Measurements from ENCODE around the gene TSR3. TPM values are rescaled to one million over a fixed set of nuclear protein-coding genes. Genes with fewer than 3 reads are reported as not detected.

The TSR3 gene
- polyA plus RNA-seq, 3 donors: 23.2 to 73.1 (median 48.2) TPM

GRCh38 chr16:1379304-1380076, 27.8 kb upstream of the TSR3 start:
- DNase-seq: peak; percentile 23 to 62 (median 33)
- H4K20me1 ChIP-seq (ENCODE audit: insufficient read depth, low read length): peaks cover 90% of the 10 kb centered on the region
- 5% methylated on average over 70 of the region's 95 CpGs for WGBS (ENCODE audit: insufficient coverage)
- H3K27ac ChIP-seq (ENCODE audit: low read depth in 1 of 2, low read length in 2 of 2): no peak overlapping the region
- H3K4me2 ChIP-seq (replicated peaks; ENCODE audit: extremely low read depth, low read length, poor library complexity, severe bottlenecking): peak overlapping the region; percentile 91
- Mint-ChIP-seq H3K4me3 (peak overlapping the region; percentile 67 to 75), H3K36me3 (peaks cover 40 to 81% of the 10 kb centered on the region in 2 donors), H3K27ac (peak overlapping the region in 5 of 7 donors; percentile 20 to 72 (median 59)), H3K27me3 (ENCODE audit: low read depth in 3 of 3) (peaks cover 1 to 3% (median 2%) of the 10 kb centered on the region in 3 donors), H3K4me1 (peaks cover 17% of the 10 kb centered on the region), H3K9me3 (no peaks in the 10 kb centered on the region)
- TF ChIP-seq, protein P1, sequence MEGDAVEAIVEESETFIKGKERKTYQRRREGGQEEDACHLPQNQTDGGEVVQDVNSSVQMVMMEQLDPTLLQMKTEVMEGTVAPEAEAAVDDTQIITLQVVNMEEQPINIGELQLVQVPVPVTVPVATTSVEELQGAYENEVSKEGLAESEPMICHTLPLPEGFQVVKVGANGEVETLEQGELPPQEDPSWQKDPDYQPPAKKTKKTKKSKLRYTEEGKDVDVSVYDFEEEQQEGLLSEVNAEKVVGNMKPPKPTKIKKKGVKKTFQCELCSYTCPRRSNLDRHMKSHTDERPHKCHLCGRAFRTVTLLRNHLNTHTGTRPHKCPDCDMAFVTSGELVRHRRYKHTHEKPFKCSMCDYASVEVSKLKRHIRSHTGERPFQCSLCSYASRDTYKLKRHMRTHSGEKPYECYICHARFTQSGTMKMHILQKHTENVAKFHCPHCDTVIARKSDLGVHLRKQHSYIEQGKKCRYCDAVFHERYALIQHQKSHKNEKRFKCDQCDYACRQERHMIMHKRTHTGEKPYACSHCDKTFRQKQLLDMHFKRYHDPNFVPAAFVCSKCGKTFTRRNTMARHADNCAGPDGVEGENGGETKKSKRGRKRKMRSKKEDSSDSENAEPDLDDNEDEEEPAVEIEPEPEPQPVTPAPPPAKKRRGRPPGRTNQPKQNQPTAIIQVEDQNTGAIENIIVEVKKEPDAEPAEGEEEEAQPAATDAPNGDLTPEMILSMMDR (IDR thresholded peaks at IDR 0.05): no peak
- intact Hi-C loops (cut with micrococcal nuclease): loop anchor here in 1 of 2 donors (1.0 kb wide), 1 partner anchor 327 kb away; the partner anchor contains the start of gene MAPK8IP3
- H2AFZ ChIP-seq (ENCODE audit: insufficient read depth, low read depth, low read length, poor library complexity, severe bottlenecking): no peak overlapping the region
- peak overlapping the region; percentile 20 to 75 (median 37) for H3K4me3 ChIP-seq (replicated peaks in 1 of 3; ENCODE audit: low read depth in 2 of 3, low read length in 3 of 3)
- no peaks in the 10 kb centered on the region for H3K9me3 ChIP-seq (replicated peaks in 1 of 2; ENCODE audit: control insufficient read depth in 1 of 2, insufficient read depth in 1 of 2, low read length in 2 of 2)
- H3K27me3 ChIP-seq (ENCODE audit: control insufficient read depth in 2 of 2, insufficient read depth in 2 of 2, low read length in 2 of 2): no peaks in the 10 kb centered on the region
- H3K4me1 ChIP-seq (ENCODE audit: control insufficient read depth in 1 of 2, insufficient read depth in 2 of 2, low read length in 2 of 2): peaks cover 12 to 22% of the 10 kb centered on the region in 2 donors
- H3K79me2 ChIP-seq (ENCODE audit: insufficient read depth, low read length): peaks cover 12% of the 10 kb centered on the region
- H3K36me3 ChIP-seq (replicated peaks in 1 of 2; ENCODE audit: control insufficient read depth in 1 of 2, insufficient read depth in 2 of 2, low read length in 2 of 2): peaks cover 42 to 56% of the 10 kb centered on the region in 2 donors
- peak overlapping the region; percentile 65 for H3K9ac ChIP-seq (ENCODE audit: insufficient read depth, low read length, poor library complexity, severe bottlenecking)

- Histone ChIP-seq H3K9me3 (replicated peaks in 1 of 2; ENCODE audit: control insufficient read depth in 1 of 2, insufficient read depth in 1 of 2, low read length in 2 of 2) (no peaks in the 10 kb centered on the region), H3K27ac (ENCODE audit: low read depth in 1 of 2, low read length in 2 of 2) (no peak overlapping the region), H3K4me1 (ENCODE audit: control insufficient read depth in 1 of 2, insufficient read depth in 2 of 2, low read length in 2 of 2) (peaks cover 12 to 22% of the 10 kb centered on the region in 2 donors), H3K36me3 (replicated peaks in 1 of 2; ENCODE audit: control insufficient read depth in 1 of 2, insufficient read depth in 2 of 2, low read length in 2 of 2) (peaks cover 37 to 49% of the 10 kb centered on the region in 2 donors), H3K79me2 (ENCODE audit: insufficient read depth, low read length) (peaks cover 12% of the 10 kb centered on the region), H3K9ac (ENCODE audit: insufficient read depth, low read length, poor library complexity, severe bottlenecking) (peak overlapping the region; percentile 65), H3K4me2 (replicated peaks; ENCODE audit: extremely low read depth, low read length, poor library complexity, severe bottlenecking) (peak overlapping the region; percentile 91), H2AFZ (ENCODE audit: insufficient read depth, low read depth, low read length, poor library complexity, severe bottlenecking) (no peak overlapping the region), H3K4me3 (replicated peaks in 1 of 3; ENCODE audit: low read depth in 2 of 3, low read length in 3 of 3) (peak overlapping the region; percentile 20 to 75 (median 37)), H3K27me3 (ENCODE audit: control insufficient read depth in 2 of 2, insufficient read depth in 2 of 2, low read length in 2 of 2) (no peaks in the 10 kb centered on the region), H4K20me1 (ENCODE audit: insufficient read depth, low read length) (peaks cover 89% of the 10 kb centered on the region)
- peak overlapping the region in 5 of 7 donors; percentile 65 to 88 (median 85) for H3K27ac Mint-ChIP-seq
- no peaks in the 10 kb centered on the region for H3K9me3 Mint-ChIP-seq
- DNase-seq: peak; percentile 84 to 96 (median 86)
- TF ChIP-seq, protein P1 (IDR thresholded peaks at IDR 0.05): no peak
- peak overlapping the region; percentile 76 to 89 for H3K4me3 Mint-ChIP-seq
- H3K27me3 Mint-ChIP-seq (ENCODE audit: low read depth in 3 of 3): peaks cover 1 to 3% (median 2%) of the 10 kb centered on the region in 3 donors
- 7% methylated on average over 31 of the region's 31 CpGs for WGBS (ENCODE audit: insufficient coverage)
- intact Hi-C loops (cut with micrococcal nuclease): loop anchor here in 1 of 2 donors (1.0 kb wide), 1 partner anchor 327 kb away; the partner anchor contains the start of gene MAPK8IP3
- H3K4me1 Mint-ChIP-seq: peaks cover 17% of the 10 kb centered on the region
- H3K36me3 Mint-ChIP-seq: peaks cover 40 to 76% of the 10 kb centered on the region in 2 donors
These were observed 27.2 kb upstream of the TSR3 start for GRCh38 chr16:1378804-1379303.

Measured in CD14-positive monocyte (primary cell).